HEK293T (cell line): ENCODE data around the gene SYT9.

Experiments used
- BHLHE40 ChIP-seq: fragments of 450-650 bp; IDR thresholded peaks from 2 replicates; pipeline ENCODE4 v1.6.1; 2016; ENCODE audit warnings: mild to moderate bottlenecking, moderate library complexity, borderline replicate concordance
- FOXM1 ChIP-seq: fragments of 450-650 bp; IDR thresholded peaks from 2 replicates; pipeline ENCODE4 v1.6.1; 2017; ENCODE audit warnings: mild to moderate bottlenecking, borderline replicate concordance
- HDGF ChIP-seq: fragments of 450-650 bp; IDR thresholded peaks from 2 replicates; pipeline ENCODE4 v1.6.1; 2017; ENCODE audit warnings: antibody characterized with exemption, borderline replicate concordance
- L3MBTL2 ChIP-seq: fragments of 450-650 bp; conservative IDR thresholded peaks from 2 replicates; pipeline ENCODE4 v1.6.1; 2016; ENCODE audit warnings: mild to moderate bottlenecking
- SP1 ChIP-seq: fragments of 450-650 bp; IDR thresholded peaks from 2 replicates; pipeline ENCODE4 v1.6.1; 2017
- SUZ12 ChIP-seq: fragments of 450-650 bp; IDR thresholded peaks from 2 replicates; pipeline ENCODE4 v1.6.1; 2016; ENCODE audit warnings: mild to moderate bottlenecking
- TARDBP ChIP-seq: fragments of 450-650 bp; IDR thresholded peaks from 2 replicates; pipeline ENCODE4 v1.6.1; 2016

DNA sequence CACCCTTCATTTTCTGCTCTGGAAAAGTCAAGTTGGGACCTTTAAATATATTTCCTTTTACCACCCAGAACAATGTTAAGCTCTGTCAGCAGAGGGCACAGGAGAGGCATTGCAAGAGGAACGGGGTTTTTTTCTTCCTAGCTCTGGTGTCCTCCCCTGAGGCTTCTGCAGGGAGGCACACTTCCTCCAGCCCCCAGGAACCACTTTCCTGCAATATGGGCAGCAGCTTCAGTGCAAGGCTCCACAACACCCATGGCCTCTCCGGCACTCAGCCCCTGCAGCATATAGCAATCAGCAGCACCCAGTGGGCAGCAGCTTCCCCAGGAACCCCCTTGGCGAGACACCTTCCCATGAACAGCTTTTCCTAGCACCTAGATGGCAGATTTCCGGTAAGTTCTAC, 101.4 kb downstream of the SYT9 start:
- no peak for TF ChIP-seq FOXM1
- no peak for TF ChIP-seq BHLHE40
- no peak for TF ChIP-seq SUZ12
- TF ChIP-seq TARDBP: no peak
- no peak for TF ChIP-seq L3MBTL2
- no peak for TF ChIP-seq HDGF
- no peak for TF ChIP-seq SP1
